Stimulated activated CD8-positive, alpha-beta memory T cell treated with anti-CD3 and anti-CD28 coated beads, Interleukin-7, amount 100 ng/mL, for 48 hours (primary cell): Measurements from ENCODE around the gene PHLDB3.

Experiments used
- DNase-seq, 2 donors: peaks; one replicate each; pipeline ENCODE4 v3.0.0-alpha.2; 2020; ENCODE audit warnings: low read depth in 1 of 2; ENCODE audit errors: extremely low read depth in 1 of 2

PHLDB3 gene

DNA sequence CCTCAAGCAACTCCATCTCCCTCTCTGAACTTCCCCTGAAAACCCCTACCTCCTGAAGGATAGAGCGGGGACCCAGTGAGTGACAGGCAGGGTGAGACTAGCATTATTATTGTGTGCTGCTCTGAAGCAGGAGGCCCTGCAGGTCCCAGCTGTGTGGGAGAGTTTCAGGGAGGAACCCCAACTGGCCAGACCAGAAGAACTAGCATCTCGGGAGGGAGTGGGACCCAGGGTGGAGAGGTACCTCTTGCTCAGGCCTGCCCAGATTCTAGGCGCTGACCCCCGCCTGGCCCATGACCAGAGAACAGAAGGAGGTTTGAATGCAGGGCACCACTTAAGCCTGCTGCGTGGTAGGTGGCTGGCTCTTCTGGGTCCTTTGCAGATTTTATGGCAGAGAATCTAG, 33.5 kb downstream of the PHLDB3 start:
- no peak for DNase-seq

DNA sequence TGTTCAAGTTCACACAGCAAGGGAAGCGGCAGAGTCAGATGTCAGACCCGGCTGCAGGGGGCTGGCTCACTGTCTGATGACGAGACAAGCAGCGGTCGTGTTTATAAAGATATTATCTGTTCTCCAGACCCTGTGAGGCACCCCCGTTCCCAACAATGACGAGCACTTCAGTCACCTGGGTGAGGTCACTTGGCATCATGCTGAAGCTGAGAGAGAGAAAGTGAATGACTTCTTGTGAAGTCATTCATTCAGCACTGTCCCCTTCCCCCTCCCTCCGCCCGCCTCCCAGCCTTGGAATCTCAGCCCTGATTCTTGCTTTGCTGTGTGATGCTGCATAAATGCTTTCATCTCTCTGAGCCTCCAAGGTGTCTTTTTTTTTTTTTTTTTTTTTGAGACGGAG, 34.3 kb downstream of the PHLDB3 start:
- peak in 1 of 2 donors; percentile 62 for DNase-seq

DNA sequence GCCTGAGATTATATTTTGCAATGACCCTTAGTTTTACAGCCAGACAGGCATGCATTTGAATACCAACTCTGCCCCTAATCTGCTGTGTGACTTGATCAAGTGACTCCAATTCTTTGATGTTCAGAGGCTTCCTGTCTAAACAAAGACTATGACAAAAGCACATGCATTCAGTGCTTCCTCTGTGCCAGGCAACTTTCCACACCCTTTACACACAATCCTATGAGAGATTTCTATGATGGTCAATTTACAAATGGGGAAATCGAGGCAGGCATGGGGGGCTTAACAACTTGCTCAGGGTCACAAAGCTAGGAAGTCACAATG, 35.4 kb downstream of the PHLDB3 start:
- DNase-seq = no peak

DNA sequence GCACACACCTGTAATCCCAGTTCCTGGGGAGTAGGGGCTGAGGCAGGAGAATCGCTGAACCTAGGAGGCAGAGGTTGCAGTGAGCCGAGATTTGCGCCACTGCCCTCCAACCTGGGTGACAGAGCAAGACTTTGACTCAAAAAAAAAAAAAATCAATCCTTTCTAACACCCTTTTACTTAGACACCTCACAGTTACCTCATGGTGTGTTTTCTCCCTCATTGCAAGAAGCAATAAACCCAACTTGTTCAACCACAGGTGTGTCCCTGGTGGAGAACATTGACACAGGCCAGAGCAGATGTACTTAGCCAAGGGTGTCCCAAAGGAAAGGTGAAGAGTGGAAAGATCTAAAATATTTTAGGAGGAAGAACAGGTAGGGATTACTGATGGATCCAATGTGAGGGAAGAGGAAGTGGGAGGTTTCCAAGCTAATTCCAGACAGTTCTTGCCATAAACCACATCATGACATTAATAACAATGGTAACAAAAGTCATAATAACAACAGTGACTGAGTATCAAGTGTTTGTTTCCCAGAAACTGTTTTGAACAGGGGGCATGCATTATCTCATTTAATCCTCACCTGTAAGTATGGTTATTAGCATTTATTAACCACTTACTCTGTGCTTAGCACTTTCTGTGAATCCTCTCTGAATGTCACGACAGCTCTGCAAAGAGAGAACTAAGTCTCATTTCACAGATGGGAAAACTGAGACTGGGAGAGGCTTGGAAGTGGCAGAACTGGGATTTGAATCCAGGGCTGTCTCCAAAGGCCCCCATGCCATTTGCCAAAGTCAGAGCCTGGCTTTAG, 36.0 kb downstream of the PHLDB3 start:
- no peak for DNase-seq

- DNase-seq = no peak
Measured at GRCh38 chr19:43467730-43468129, 36.8 kb downstream of the PHLDB3 start.

GRCh38 chr19:43467276-43467675, 37.3 kb downstream of the PHLDB3 start:
- no peak for DNase-seq

- DNase-seq = no peak
Measured at GRCh38 chr19:43466793-43467192, 37.8 kb downstream of the PHLDB3 start.

DNA sequence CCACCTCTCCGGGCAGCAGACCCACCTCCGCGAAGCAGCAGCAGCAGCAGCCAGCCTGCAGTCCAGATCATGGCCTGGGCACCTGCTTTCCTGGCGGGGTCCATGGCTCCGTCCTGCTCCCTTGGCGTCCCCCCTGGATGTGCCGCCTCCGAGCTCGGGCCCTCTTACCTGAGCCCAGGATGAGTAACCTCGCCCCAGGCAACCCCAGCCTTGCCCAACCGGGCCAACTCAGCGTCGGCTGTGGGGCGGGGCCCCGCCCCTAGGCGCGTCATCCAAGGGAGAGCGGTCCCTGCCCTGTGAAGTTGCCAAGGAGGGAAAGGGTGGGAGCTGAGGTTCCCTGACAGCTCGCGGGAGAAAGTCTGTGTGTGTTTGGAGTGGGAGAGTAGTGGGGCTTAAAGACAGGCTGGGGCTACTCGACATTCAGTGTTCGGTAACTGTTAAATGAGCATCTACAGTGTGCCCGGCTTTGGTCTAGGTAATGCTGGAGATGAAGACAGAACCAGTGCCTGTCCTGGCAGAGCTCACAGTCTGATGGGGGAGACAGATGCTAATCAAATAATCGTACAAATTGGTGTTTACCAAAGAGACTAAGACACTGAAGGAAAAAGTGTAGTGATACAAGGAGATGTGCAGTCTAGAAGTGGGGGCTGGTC, 39.0 kb downstream of the PHLDB3 start, which contains the start of gene LYPD3:
Gene LYPD3, minus strand, starts transcription at position 141 of the 653 bp plus-strand sequence. Its CDS starts 37 bp downstream, at position 104.
- DNase-seq = peak in 1 of 2 donors; percentile 11

- no peak for DNase-seq
Measured at GRCh38 chr19:43464134-43464775, 40.3 kb downstream of the PHLDB3 start.

GRCh38 chr19:43463381-43464133, 41.0 kb downstream of the PHLDB3 start:
- peak; percentile 97 to 99 for DNase-seq

GRCh38 chr19:43462785-43463380, 41.7 kb downstream of the PHLDB3 start:
- no peak for DNase-seq

GRCh38 chr19:43462383-43462782, 42.2 kb downstream of the PHLDB3 start:
- DNase-seq = no peak

- DNase-seq = no peak
Measured at GRCh38 chr19:43461303-43461702, 43.2 kb downstream of the PHLDB3 start.

DNA sequence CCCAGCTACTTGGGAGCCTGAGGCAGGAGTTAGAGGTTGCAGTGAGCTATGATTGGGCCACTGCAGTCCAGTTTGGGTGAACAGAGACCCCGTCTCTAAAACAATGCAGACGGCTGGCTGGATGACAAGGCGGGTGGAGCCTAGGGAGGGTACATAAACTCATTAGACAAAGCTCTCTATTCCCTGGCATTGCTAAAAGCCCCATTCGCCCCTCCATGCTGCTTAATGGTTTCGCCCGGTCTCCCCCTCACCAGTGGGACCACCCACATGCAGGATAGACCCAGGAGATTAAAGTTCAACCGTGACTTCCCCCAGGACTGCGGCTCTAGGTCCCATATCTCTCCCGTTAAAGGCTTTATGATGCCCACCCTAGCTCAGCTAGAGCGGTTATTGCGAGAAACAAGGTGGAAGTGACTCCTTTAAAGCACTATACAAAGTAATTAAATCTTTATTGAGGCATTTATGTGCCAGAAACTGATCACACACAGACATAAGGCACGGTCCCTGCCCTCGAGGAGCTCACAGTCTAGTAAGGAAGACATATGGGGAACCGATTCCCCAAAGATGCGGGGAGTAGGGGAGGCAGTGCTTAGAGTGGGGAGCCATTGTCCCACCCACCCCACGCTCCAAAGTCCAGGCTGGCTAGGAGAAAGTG, 44.1 kb downstream of the PHLDB3 start:
- no peak for DNase-seq

DNA sequence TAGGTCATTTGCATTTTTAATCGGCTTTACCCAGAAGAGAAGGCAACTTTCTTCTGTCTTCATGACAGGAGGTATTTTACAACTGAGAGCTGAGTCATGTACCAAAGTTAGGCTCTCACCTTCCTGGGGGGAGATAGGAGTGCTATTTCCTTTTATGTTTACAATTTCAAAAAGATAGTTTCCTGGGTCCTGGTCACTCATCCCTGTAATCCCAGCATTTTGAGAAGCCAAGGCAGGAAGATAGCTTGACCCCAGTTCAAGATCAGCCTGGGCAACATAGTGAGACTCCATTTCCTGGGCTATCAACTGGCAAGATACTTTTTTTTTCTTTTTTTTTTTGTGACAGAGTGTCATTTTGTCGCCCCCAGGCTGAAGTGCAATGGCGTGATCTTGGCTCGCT, 46.7 kb downstream of the PHLDB3 start:
- no peak for DNase-seq

DNA sequence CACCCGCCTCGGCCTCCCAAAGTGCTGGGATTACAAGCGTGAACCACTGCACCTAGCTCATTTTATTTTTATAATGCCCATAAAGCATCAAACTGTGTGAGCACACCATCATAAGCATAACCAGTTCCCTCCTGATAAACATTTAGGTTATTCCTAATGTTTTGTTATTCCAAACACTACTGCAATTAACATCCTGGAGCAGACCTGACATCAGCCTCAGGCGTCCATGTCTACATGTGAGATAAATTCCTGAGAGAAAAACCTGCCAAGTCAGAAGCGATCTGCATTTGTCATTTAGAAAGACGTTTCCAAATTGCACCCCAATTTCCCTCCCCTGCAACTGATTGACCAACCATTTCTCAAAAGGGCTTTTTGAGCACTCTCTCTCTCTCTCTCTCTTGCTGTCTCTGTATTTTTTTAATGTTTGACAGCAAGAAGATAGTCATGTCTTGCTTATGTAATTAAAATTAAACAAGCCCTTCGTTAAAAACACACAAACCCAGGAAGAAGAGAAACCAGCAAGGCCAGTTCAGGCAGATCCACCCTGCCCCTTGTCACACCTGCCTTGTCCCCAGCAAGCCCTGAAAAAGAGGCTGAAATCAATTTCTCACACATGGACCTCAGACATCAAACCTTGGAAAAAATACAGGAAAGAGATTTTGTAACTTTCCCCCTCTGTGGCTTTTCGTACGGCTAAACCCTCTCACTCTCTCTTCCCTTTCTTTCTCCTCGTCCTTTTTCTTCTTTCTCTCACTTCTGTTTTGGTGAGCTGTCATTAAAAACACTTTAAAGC, 49.0 kb downstream of the PHLDB3 start:
- no peak for DNase-seq

DNA sequence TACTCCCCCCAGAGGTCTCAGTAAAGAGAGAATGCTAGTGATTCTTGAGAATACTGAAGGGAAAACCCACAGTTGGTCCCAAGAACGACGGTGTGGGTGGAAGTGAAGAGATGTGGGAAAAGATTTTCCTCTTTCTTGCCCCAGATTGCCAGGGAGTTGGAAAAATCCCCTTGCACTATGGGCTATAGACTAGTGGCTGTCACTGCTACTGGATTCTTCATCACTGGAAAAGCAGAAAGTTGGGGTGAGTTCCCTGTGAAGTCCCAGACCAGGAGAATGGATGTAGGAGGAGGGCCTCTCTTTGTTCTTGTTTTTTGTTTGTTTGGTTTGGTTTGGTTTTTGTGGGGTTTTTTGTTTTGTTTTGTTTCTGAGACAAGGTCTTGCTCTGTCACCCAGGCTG, 50.5 kb downstream of the PHLDB3 start:
- DNase-seq = no peak

- no peak for DNase-seq
Measured at GRCh38 chr19:43452582-43452981, 52.0 kb downstream of the PHLDB3 start.

DNA sequence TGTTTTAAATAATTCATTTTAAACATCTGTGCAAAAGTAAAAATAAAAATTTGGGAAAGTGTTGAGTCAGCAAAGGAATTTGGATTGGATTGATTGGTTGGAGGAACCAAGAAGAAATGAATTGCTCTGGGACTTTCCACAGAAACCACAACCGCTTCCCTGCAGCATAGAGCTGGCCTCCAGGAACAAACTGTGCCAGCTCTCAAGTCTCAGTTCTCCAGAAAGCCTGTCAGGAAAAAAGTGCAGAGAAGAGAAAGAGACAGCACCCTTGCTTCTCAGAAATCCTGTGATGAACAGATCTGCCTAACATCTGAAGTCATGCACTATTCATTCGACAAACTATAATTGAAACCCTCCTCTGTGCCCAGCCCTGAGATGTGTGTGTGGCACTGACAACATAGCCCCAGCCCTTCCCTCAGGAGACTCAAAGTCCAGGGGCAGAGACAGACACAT, 54.0 kb downstream of the PHLDB3 start:
- no peak for DNase-seq
